ENCODE measurements around the gene FBN1. TPM values are rescaled to one million over a fixed set of nuclear protein-coding genes. Genes with fewer than 3 reads are reported as not detected.

Gene FBN1
- total and polyA plus RNA-seq, 2 of the 13 experiments (the other 11 are each of a cell fraction or from before 2014, with no cell fraction given) = 1.5 to 3.0 TPM

DNA sequence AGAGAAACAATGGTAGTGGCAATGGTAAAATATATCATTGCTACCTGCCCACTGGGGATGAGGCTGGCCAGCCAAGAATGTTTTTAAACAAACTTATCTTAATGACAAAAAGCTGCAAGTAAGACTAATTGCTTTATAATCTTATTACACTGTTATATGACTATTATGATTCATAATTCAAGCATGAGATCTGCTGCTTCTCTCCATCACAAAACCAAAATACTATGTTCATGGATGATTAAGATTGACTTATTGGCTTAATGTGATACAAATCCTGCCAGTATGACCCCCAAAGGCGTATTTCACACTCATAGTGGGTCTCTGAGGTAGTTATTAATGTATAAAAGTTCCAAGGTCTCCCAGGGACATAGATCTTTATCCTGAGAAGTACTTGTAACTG, 52.6 kb downstream of the FBN1 start:
- in situ Hi-C loops (cut with HindIII; ENCODE audit: extremely low pct_ligation_motif_present, low pct_unique_long_range_greater_than_20kb) = no loop called here

More for the DNA sequence above, 52.6 kb downstream of the FBN1 start:
- no peaks in the 10 kb centered on the region for H3K9me3 ChIP-seq (ENCODE audit: low read length)
- H3K4me1 ChIP-seq (ENCODE audit: insufficient read depth, low read length) = no peaks in the 10 kb centered on the region
- H3K27me3 ChIP-seq (ENCODE audit: control insufficient read depth in 1 of 2, insufficient read depth in 2 of 2, low read length in 2 of 2) = no peaks in the 10 kb centered on the region
- H3K27ac ChIP-seq (ENCODE audit: extremely low read length, insufficient read depth, low read length) = no peak overlapping the region
- DNase-seq (ENCODE audit: low spot score) (no peak), ATAC-seq (no peak), FAIRE-seq (no peak)
- BruUV-seq (replicated peaks) = no TSS peak
- ChIA-PET POLR2A (no interaction called here), CTCF (ENCODE audit: low intra/inter-chr PET ratio, low total read pairs) (no interaction called here)
- H3K4me3 ChIP-seq (replicated peaks in 1 of 3; ENCODE audit: insufficient read depth in 1 of 3, low read depth in 2 of 3, low read length in 3 of 3) = no peak overlapping the region
- TF ChIP-seq PCBP2 (optimal IDR thresholded peaks at IDR 0.05; ENCODE audit: low read depth, low read length, poor library complexity, severe bottlenecking) (no peak), FOXA1 (IDR thresholded peaks at IDR 0.05) (no peak), FOXA1 (CRISPR knock-in tag; IDR thresholded peaks at IDR 0.05) (no peak), NFYC (CRISPR knock-in tag; IDR thresholded peaks at IDR 0.05) (no peak), CBFB (CRISPR knock-in tag; IDR thresholded peaks at IDR 0.05) (no peak), ZNF260 (CRISPR knock-in tag; IDR thresholded peaks at IDR 0.05; ENCODE audit: borderline replicate concordance, low read depth) (no peak), ZFYVE20 (CRISPR knock-in tag; IDR thresholded peaks at IDR 0.05; ENCODE audit: borderline replicate concordance, low read depth) (no peak), ZNF275 (CRISPR knock-in tag; IDR thresholded peaks at IDR 0.05; ENCODE audit: borderline replicate concordance) (no peak), PITX1 (CRISPR knock-in tag; IDR thresholded peaks at IDR 0.05) (no peak), CREBL2 (CRISPR knock-in tag; IDR thresholded peaks at IDR 0.05; ENCODE audit: borderline replicate concordance) (no peak)
- TF ChIP-seq, protein P1, sequence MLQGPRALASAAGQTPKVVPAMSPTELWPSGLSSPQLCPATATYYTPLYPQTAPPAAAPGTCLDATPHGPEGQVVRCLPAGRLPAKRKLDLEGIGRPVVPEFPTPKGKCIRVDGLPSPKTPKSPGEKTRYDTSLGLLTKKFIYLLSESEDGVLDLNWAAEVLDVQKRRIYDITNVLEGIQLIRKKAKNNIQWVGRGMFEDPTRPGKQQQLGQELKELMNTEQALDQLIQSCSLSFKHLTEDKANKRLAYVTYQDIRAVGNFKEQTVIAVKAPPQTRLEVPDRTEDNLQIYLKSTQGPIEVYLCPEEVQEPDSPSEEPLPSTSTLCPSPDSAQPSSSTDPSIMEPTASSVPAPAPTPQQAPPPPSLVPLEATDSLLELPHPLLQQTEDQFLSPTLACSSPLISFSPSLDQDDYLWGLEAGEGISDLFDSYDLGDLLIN (CRISPR knock-in tag; IDR thresholded peaks at IDR 0.05; ENCODE audit: borderline replicate concordance) = no peak
- TF ChIP-seq, protein P2, sequence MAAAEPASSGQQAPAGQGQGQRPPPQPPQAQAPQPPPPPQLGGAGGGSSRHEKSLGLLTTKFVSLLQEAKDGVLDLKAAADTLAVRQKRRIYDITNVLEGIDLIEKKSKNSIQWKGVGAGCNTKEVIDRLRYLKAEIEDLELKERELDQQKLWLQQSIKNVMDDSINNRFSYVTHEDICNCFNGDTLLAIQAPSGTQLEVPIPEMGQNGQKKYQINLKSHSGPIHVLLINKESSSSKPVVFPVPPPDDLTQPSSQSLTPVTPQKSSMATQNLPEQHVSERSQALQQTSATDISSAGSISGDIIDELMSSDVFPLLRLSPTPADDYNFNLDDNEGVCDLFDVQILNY (CRISPR knock-in tag; conservative IDR thresholded peaks at IDR 0.05) = no peak
- WGBS (ENCODE audit: low lambda C conversion rate) = 19% methylated on average over 1 of the region's 1 CpG
- intact Hi-C loops (cut with micrococcal nuclease; ENCODE audit: unreplicated experiment) = no loop called here
- H3K4me2 ChIP-seq (ENCODE audit: low read depth, low read length) = no peak overlapping the region
- H4K20me1 ChIP-seq (ENCODE audit: insufficient read depth, low read length) = no peaks in the 10 kb centered on the region
- no peak overlapping the region for H3K9ac ChIP-seq (ENCODE audit: insufficient read depth, low read depth, low read length)
- H3K36me3 ChIP-seq (replicated peaks in 1 of 2; ENCODE audit: control insufficient read depth in 1 of 2, insufficient read depth in 2 of 2, low read length in 2 of 2) = no peaks in the 10 kb centered on the region
- no peak overlapping the region for H2AFZ ChIP-seq (ENCODE audit: low read length)
- no peaks in the 10 kb centered on the region for H3K79me2 ChIP-seq (ENCODE audit: insufficient read depth, low read length)
